HG03280 (cell line): ENCODE results near the gene ENOX2.

Source experiments
- ATAC-seq: cut with Tn5 transposase; IDR thresholded peaks from one replicate; pipeline ENCODE4 v1.9.1; 2021; ENCODE audit warnings: mild to moderate bottlenecking, moderate library complexity; ENCODE audit not compliant: unreplicated experiment

ENOX2 gene

DNA sequence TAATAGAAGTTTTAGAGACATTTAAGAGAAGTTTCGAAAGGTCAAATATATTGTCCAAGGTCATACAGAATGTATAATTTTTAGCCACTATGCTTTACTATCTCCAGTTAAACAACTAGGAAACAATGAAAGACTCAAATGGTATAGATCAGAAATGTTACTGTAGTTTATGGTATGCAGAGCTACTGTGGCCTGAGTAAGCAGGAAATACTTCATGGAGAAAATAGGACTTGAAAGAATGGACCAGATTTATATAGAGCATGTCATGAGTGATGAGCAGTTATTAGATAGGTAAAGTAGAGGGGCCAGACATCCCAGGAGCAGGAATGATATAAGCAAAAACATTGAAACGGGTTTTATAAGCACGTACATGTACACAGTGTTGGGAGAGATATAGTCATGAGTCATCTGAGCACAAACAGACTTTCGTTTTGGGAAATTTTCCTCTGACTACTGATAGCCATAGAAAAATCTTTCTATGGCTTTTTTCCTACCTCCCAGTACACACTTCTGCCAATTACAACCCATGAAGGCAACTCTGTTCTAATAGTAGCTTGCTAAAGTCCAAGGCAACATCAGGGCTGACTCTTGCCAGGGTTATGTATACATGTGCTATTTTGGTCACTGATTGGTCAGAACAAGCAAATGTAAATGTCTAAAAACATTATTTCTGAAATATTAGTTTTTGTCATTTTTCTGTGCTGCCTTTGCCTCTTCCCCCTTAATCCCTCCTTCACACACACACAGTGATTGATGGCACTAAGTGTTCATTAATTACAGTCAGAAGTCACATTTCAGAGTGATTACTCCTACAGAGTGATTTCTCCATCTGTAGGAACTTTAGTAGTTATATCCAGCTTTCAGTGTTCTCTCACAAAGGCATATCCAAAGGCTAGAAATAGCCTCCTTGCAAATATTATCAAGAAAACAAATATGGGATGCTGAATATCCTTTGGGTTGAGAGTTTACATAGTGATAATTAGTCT, 198.7 kb downstream of the ENOX2 start:
- no peak for ATAC-seq

DNA sequence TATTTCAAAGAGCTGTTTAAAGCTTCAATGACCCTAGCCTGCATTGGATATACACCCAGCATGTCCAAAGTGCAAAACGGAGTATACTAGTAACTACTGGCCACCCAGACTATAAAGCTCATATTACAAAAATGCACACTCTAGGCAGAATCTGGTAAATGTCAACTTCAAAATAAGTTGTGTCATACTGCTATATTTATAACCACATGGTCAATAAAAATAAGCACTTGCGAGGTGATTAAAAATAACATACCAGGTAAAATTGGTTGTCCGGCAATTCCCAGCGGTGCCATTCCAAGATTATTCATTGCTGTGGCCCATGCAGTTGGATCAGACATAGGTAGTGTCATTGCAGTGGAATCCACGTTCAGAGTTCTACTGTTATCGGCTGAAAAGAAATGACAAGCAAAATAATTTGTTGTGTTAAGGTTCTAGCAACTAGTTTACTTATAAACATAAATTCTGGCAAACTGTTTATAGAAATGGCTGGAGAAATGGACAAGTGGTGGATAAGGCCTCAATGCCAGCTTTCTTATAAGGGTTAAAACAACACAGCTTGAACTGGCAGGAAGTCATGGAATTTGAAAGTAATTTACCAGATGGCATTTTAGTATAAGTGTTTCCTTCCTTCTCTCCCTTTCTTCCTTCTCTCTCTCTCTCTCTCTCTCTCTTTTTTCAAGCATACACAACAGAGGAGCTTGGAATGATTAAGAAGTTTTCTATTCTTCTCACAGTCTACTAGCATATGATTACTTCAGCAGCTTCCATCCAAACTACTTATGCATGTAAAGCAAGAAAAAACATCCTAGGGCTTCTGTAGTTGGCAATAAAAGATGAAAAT, 199.9 kb downstream of the ENOX2 start:
- ATAC-seq: no peak

DNA sequence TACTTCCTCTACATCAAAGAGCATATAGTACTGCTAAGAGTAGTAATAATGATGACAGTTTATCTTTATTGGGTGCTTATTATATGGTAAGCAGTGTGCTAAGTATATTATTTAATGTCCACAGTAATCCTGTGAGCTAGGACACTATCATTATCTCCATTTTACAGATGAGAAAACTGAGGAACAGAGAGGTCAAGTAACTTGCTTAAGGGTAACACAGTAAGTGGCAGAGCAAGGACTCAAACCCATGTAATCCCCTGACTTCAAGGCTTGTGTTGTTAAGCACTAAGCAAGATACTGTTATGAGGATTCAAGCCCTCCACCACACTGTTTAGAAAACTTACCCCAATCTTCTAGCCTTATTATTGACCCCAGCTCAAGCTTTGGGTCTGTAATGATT, 202.4 kb downstream of the ENOX2 start:
- no peak for ATAC-seq

DNA sequence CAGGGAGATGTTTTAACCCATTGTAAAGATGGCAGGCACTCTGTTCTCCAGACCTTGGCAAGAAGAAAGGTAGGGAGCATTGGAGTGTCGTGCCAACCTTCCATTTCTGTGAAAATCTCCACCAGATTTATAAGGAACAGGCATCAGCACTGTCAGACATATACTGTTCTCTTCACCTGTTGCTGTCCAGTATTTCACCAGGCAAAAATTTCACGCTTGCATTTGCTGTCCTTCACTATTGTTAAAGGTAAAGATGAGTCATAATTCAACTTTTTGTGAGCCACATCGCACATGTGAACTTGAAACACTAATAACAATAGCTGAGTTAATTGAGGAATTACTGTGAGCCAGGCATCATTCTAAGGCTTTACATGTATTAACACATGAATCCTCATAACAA, 203.4 kb downstream of the ENOX2 start:
- no peak for ATAC-seq

DNA sequence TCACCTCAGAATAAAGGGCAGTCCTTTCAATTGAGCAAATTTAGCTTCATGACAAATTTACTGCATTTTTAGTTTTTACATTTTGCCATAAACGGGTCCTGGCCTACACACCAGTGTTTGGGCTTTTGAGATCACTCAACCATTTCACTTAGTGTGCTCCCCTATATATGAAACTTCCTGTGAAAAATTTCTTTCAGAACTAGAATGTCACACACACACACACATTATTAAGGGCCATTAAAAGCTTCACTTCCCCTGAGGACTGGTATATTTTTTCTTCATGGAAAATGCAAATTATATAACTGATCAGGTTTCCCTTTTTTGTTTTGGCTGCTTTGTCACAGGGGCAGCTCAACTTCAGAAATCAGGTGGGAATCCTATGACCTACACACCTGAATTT, 206.5 kb downstream of the ENOX2 start:
- no peak for ATAC-seq

DNA sequence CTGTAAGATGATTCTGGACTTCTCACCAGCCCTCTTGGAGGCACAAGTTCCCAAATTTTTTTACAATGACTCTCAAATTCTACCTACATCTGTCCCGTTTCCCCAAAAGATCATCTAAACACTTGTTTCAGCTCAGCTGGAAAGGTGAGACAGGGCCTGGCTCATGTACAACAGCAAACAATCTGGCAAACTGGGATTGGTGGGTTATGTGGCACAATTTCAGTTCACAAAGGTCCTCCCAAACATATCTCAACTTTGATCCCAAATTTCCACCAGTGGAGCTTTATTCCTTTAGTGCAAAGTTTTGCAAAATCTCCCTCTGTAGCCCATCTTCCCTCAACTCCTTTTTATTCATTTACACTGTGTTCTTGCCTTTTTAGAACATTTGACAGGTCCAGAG, 207.1 kb downstream of the ENOX2 start:
- no peak for ATAC-seq

DNA sequence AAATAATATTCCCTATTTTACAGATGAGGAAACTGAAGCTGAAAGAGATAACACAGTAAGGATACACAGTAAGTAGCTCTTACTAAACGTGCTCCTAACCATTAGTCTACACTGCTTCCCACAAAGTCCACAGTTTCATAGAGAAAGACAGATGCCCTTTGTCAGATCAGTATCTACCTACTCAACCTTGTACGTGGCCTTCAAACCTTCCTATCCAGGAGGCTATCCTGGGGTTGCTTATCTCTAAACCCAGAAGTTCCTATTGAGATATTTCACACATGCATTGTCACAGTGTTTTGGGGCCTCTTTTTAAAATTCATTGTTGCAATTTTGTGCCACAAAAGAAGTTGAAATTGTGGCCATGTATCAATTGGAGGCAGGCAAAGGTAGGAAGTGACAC, 208.0 kb downstream of the ENOX2 start:
- no peak for ATAC-seq

DNA sequence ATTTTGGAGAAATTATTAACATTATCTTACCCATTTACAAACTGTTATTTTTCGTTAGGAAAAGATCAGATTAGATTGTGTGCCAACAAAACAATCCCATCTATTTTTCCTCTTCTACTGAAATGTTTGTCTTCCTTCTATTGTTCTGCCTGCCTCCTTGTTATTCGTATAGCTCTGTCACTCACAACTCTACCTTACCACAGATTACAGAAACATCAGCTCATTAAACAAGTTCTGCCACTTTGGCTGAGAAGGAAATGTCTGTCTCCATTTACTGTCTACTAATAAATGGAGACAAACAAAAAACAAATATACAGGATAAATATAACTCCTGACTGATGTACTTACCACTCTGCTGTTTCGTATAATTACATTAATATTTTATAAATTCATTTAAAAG, 211.4 kb downstream of the ENOX2 start:
- ATAC-seq: no peak

DNA sequence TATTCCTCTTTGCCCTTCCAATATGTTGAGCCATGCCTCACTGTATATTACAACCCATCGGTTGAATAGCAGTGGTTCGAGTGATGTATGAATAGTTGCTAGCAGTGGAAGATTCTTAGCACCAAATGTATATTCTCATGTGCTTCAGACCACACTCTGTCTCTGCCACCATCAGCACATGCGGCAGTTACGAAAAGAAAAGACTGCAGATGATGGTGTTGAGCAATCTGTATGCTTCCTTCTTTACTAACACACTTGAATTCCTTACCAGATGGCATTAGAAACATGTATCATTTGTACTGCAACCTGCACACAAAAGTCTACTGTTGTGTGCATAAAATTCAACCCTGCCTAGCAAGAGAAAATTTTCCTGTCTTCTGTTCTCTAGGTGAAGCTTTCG, 214.6 kb downstream of the ENOX2 start:
- ATAC-seq: no peak

DNA sequence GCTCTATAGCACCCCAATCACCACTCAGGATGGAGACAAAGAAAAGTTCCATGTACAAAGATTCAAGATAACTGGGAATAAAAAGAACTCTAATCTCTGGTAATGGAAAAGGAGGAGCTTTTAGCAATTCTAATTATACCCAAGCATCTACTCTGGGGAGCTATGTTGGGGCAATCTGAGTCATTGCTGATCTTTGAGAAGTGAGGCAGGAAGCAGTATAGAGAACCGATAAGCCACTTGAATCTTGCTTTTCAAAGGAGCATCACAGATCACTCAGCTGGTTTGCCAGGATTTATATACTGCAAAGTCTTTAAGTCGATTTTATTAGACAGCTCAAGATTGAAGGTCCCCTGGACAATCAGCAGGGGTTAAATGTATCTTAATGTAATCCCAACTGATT, 220.0 kb downstream of the ENOX2 start:
- ATAC-seq: no peak

DNA sequence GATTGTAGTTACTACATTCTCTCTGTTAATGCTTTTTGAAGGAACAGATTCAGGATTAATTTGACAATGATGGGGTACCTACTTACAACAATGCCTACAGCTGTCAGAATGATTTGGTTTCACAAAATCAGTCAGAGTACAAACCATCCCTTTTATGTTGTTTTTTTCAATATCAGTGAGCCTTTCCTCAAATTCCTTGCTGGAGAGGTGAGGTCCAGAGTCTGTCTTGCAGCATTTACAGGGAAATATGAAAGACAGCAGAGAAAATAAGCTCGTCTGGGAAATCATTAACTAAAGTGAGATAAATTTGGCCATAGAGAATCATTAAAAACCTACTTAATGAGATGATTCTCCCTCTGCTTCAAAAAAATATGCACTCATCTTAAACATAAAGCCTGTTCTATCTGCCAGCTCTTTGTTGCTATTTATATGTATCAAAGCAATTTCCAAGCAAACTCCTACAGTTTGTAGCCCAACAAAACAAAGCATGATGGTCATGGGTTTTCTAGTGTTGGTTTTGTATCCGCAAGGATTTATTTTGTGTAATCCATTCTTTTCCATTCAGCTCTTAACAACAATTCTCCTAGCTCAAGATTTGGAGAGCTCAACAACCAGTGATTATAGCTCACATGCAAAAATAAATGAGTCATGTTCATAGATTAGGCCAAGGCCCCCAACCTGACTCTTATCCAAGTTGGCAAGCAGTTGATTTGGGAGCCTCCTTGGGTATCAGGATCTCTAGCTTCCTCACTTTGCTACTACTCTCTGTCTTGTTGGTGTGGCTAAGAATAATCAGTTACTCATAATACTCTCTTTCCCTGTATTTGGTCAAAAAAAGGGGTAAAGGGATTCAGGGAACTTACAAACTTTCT, 222.6 kb downstream of the ENOX2 start:
- ATAC-seq: no peak

DNA sequence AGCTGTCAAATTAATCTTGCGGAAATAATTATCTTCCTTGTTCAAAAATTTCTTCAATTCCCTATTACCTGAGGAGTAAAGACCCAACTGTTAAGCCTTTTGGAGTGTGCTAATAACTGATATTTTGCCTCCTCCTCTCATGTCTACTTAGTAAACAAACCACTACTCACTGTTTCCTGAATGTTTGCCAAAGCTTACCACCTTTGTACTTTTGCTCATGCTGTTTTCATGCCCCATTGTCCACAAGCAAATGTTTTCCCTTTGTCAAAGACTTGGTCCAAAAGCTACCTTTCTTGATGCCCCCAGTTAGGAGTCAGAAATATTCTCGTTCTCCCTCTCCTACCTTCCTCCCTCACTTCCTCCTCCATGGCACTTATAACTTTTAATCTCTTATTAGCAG, 226.1 kb downstream of the ENOX2 start:
- ATAC-seq: no peak

DNA sequence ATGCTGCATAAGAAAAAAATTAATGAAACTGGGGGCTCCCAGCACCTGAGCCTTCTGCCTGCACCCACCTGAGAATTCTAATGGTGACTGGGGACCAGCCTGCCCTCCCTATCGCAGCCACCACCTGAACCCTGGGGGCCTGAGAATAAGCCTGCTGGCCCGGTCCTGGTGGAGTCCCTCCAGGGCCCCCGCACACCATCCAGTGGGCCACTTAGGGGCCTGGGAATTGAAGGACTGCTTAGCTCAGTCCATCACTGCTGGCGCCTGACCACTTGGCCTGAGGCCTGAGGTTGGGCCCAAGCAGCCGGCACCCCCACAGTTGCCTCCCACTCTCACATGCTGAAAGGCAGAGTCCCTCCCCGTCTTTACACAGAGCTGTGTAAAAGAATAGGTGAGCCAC, 230.8 kb downstream of the ENOX2 start:
- ATAC-seq: no peak

DNA sequence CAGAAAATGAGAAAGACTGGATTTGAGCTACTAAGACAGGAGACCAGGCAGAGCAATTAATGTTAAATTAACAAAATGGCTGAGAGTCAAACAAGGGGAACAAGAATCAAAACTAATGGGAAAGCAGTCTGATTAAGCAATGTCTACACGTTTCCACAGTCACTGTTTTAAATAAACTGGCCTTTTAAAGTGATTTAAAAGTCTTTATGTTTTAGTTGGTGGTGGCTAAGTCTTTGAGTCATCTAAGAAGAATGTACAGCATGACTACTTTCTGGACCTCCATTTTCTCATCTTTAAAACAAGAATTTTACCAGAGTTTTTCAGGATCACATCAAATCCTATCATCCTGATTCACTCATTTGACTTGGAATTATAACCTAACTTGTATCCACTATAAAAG, 233.8 kb downstream of the ENOX2 start:
- ATAC-seq: no peak

DNA sequence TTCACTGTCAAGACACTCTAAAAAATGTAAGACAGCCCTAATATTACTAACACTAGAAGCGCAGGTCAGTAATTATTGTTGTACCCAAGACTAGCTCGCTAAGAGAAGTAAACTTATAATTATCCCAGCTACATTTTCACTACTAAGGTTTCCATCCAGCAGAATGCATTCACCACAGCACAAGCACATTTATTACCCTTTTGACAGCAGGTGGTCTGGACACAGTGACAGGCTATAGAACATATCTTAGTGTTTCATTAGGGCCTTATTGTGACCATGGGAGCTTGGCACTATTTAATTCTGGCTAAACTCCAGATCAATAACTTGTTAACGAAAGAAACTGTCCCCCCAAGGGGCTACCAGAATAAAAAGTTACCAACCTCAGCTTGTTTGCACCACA, 237.7 kb downstream of the ENOX2 start:
- no peak for ATAC-seq

DNA sequence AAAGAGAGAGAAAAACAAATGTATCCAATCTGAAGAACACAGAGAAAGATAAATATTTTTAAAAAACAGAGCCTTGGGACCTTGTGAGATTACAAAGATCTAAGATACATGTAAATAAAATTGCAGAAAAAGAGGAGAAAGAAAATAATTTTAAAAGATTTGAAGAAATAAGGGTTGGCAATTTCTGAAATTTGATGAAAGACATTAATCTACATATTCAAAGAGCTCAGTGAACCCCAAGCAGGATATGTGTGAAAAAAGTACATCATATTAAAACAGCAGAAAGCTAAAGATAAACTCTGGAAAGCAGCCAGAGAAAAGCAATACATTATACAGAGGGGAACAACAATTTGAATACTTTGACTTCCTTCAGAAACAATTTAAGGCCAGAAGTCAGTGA, 244.7 kb downstream of the ENOX2 start:
- ATAC-seq: no peak

DNA sequence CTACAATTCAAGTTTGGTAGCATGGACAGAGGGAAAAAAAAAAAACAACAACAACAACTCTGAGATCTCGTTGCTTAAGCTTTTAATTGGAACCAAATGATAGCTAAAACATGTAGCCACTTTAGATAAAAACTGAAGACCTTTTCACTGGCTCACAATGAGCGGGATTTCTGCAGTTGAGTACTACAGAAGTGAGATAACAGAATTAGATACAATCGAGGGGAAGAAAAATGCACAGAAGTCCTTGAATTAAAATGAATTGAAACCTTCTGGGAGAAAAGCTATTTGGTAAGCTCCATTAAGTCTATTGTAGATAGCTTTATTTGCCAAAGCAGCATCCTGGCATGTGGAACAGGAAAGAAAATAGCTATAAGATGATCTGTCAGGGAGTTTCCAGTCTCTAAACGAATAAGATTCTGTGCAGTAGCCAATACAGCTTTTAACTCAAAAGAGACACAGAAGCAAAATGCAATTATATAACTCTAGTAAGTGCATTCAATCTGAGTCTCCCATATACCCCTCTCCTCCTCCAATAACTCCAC, 248.5 kb downstream of the ENOX2 start:
- no peak for ATAC-seq

DNA sequence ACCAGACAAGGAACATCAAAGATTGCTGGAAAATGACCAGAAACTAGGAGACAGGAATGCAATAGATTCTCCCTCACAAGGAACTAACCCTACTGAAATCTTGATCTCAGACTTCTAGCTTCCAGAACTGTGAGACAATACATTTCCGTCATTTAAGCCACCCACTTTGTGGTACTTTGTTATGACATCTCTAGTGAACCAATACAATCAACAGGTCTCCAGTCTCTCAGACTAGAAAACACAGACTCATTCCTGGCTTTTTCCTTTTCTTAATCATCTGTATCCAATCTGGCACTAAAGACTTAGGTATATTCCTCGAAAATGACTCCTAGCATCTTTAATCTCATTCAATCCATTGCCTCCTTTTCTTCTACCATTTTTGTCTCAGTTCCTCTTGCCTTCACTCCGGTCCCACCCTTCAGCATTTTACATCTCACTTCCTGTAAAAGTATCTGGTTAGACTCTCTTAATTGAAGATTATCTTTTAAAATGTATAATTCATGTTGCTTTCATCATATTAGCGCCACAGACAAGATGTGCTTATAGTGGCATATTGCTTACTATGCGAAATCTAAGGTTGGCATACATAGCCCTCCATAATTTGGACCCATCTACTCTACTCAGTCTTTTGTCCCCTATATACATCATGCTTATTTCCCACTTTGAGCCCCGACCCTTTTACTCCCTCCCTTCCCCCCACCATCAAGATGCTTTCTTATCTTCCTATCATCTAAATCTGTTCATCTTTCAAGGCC, 250.0 kb downstream of the ENOX2 start:
- no peak for ATAC-seq

DNA sequence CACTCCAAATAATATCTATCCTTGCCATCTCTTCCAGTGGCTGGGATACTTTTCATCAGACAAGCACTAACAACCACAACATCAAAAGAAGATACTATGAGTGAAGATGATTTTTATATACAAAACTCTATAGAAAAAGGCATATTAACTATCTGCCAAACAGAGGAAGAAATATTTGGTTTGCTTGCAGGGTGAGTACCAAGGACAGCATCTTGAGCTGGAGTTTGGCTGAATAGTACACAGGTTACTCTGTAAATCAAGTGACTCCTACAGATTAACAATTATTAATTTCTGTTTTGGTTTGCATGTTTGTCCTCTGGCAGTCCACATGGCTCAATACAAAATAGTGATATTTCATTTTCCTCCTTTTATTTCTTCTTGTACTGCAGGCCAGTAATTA, 253.3 kb downstream of the ENOX2 start:
- ATAC-seq: no peak

DNA sequence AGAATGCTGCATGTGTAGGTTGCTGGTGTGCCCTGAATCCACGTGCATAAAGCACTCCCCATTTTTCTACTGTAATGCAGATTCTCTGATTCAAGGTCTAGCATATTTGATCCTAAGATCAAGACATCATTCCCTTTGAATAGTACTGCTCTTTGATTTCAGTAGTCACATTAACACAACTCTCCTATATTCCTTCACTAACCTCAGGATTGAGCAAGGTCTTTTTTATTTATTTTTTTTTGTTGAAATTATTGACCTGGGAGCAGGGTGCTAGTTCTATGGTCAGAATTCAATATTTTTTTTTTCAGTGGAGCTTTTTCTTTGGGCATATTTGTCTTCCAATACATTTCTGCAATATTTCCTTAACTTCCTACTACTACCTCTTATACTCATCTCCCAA, 255.5 kb downstream of the ENOX2 start:
- no peak for ATAC-seq
